Neuronal stem cell (in vitro differentiated cells): Measurements from ENCODE around the gene NDST1.

Experiments used
- DNase-seq: peaks from one replicate; pipeline ENCODE4 v3.0.0-alpha.2; 2013; ENCODE audit warnings: low spot score
- H2AFZ ChIP-seq: one replicate; pipeline ENCODE4 v1.6.1; 2013; ENCODE audit warnings: mild to moderate bottlenecking, low read length, inconsistent platforms
- H2AK5ac ChIP-seq: 2 replicates; pipeline ENCODE4 v1.6.1; 2013; ENCODE audit warnings: low read depth, mild to moderate bottlenecking, inconsistent platforms, low read length, moderate library complexity, mixed read lengths
- H2BK120ac ChIP-seq: 2 replicates; pipeline ENCODE4 v1.6.1; 2013; ENCODE audit warnings: low read depth, mild to moderate bottlenecking, inconsistent platforms, low read length, moderate library complexity, mixed read lengths
- H2BK12ac ChIP-seq: one replicate; pipeline ENCODE4 v1.6.1; 2013; ENCODE audit warnings: low read length, inconsistent platforms
- H2BK15ac ChIP-seq: 2 replicates; pipeline ENCODE4 v1.6.1; 2013; ENCODE audit warnings: mild to moderate bottlenecking, low read length, inconsistent platforms, mixed read lengths
- H2BK5ac ChIP-seq: one replicate; pipeline ENCODE4 v1.6.1; 2013; ENCODE audit warnings: inconsistent platforms, mild to moderate bottlenecking, low read length, moderate library complexity
- H3K14ac ChIP-seq: one replicate; pipeline ENCODE4 v1.6.1; 2013; ENCODE audit warnings: low read length, inconsistent platforms
- H3K18ac ChIP-seq: 2 replicates; pipeline ENCODE4 v1.6.1; 2013; ENCODE audit warnings: low read length, inconsistent platforms
- H3K23ac ChIP-seq: 2 replicates; pipeline ENCODE4 v1.6.1; 2013; ENCODE audit warnings: low read depth, mild to moderate bottlenecking, mixed read lengths, low read length, inconsistent platforms; ENCODE audit not compliant: poor library complexity
- H3K27ac ChIP-seq: replicated peaks from 3 replicates; pipeline ENCODE4 v1.5.1; 2013; ENCODE audit warnings: low read length, inconsistent platforms
- H3K27me3 ChIP-seq, 3 experiments: 2 replicates each; pipeline ENCODE4 v1.6.1; 2013; ENCODE audit warnings: low read length in 3 of 3, mild to moderate bottlenecking in 2 of 3, inconsistent platforms in 1 of 3, low read depth in 1 of 3, mixed read lengths in 1 of 3, moderate library complexity in 1 of 3; ENCODE audit not compliant: control insufficient read depth in 3 of 3, insufficient read depth in 3 of 3
- H3K36me3 ChIP-seq, 2 donors: replicated peaks in 1 of 2; 2 replicates each; pipeline ENCODE4 v1.6.1; 2013; ENCODE audit warnings: low read length in 2 of 2; ENCODE audit not compliant: control insufficient read depth in 2 of 2, insufficient read depth in 2 of 2
- H3K4ac ChIP-seq: 2 replicates; pipeline ENCODE4 v1.6.1; 2013; ENCODE audit warnings: inconsistent platforms, mild to moderate bottlenecking, low read length, moderate library complexity
- H3K4me1 ChIP-seq, 2 donors: 1 replicate in 1 of 2; 2 replicates in 1 of 2; pipeline ENCODE4 v1.6.1; 2013; ENCODE audit warnings: low read length in 2 of 2, low read depth in 1 of 2; ENCODE audit not compliant: control insufficient read depth in 2 of 2, insufficient read depth in 1 of 2
- H3K4me2 ChIP-seq: one replicate; pipeline ENCODE4 v1.6.1; 2013; ENCODE audit warnings: mild to moderate bottlenecking, low read length, inconsistent platforms; ENCODE audit not compliant: insufficient read depth, poor library complexity, severe bottlenecking
- H3K4me3 ChIP-seq, 2 donors: 2 replicates each; pipeline ENCODE4 v1.5.1; 2013; ENCODE audit warnings: low read length in 2 of 2, mild to moderate bottlenecking in 2 of 2, inconsistent platforms in 1 of 2, moderate library complexity in 1 of 2
- H3K79me1 ChIP-seq: one replicate; pipeline ENCODE4 v1.6.1; 2013; ENCODE audit warnings: low read depth, mild to moderate bottlenecking, inconsistent platforms, low read length, moderate library complexity
- H3K9ac ChIP-seq: one replicate; pipeline ENCODE4 v1.6.1; 2013; ENCODE audit warnings: mild to moderate bottlenecking, low read depth, low read length, inconsistent platforms; ENCODE audit not compliant: poor library complexity
- H3K9me3 ChIP-seq, 2 donors: replicated peaks in 1 of 2; 2 replicates each; pipeline versions ENCODE3 to v1.6.1; 2013; ENCODE audit warnings: low read length in 2 of 2, mild to moderate bottlenecking in 2 of 2, inconsistent platforms in 1 of 2, low read depth in 1 of 2, mixed read lengths in 1 of 2, moderate library complexity in 1 of 2; ENCODE audit not compliant: control insufficient read depth in 2 of 2, insufficient read depth in 1 of 2
- H4K8ac ChIP-seq: one replicate; pipeline ENCODE4 v1.6.1; 2013; ENCODE audit warnings: low read depth, mild to moderate bottlenecking, inconsistent platforms, low read length, moderate library complexity
- H4K91ac ChIP-seq: one replicate; pipeline ENCODE4 v1.6.1; 2013; ENCODE audit warnings: low read length, low read depth, mild to moderate bottlenecking, inconsistent platforms; ENCODE audit not compliant: poor library complexity
- WGBS, 2 donors: extraction: QIAGEN DNeasy Blood & Tissue Kit; methylation state at CpG; one replicate each; pipeline ENCODE4 v1.1.7; 2013; ENCODE audit warnings: missing lambda C conversion rate in 2 of 2, mixed read lengths in 1 of 2; ENCODE audit not compliant: insufficient read length in 2 of 2, insufficient replicate concordance in 1 of 2; ENCODE audit errors: extremely low coverage in 2 of 2; 5-methylcytosine and 5-hydroxymethylcytosine counted together

NDST1 gene

GRCh38 chr5:150523472-150524350 lies 15.8 kb downstream of the NDST1 start:
- H3K27ac ChIP-seq: no peak overlapping the region
- no peak overlapping the region for H2BK5ac ChIP-seq
- no peak overlapping the region for H2BK15ac ChIP-seq
- H4K91ac ChIP-seq: no peak overlapping the region
- H2BK120ac ChIP-seq: no peak overlapping the region
- no peak overlapping the region for H3K14ac ChIP-seq
- H3K4me2 ChIP-seq: no peak overlapping the region
- no peak overlapping the region for H3K9ac ChIP-seq
- H3K79me1 ChIP-seq: peaks cover 24% of the 10 kb centered on the region
- no peak overlapping the region for H3K4me3 ChIP-seq
- no peak overlapping the region for H2AFZ ChIP-seq
- WGBS, 2 donors: no CpG with 5 or more reads among the region's 12 CpGs
- H2AK5ac ChIP-seq: peak overlapping the region; percentile 22
- no peak overlapping the region for H2BK12ac ChIP-seq
- no peak overlapping the region for H3K4ac ChIP-seq
- H3K27me3 ChIP-seq: no peaks in the 10 kb centered on the region
- no peak overlapping the region for H3K23ac ChIP-seq
- no peak overlapping the region for H3K18ac ChIP-seq
- H4K8ac ChIP-seq: no peak overlapping the region
- H3K4me1 ChIP-seq: peaks cover 10 to 20% of the 10 kb centered on the region in 2 donors
- no peak for DNase-seq
- peaks cover 24 to 89% of the 10 kb centered on the region in 2 donors for H3K36me3 ChIP-seq
- H3K9me3 ChIP-seq: no peaks in the 10 kb centered on the region

GRCh38 chr5:150525163-150525562 lies 17.2 kb downstream of the NDST1 start:
- Histone ChIP-seq H3K9me3 (no peaks in the 10 kb centered on the region), H2BK12ac (no peak overlapping the region), H3K4ac (no peak overlapping the region), H3K14ac (no peak overlapping the region), H3K23ac (peak overlapping the region; percentile 68), H3K4me3 (no peak overlapping the region), H2BK5ac (no peak overlapping the region), H2BK120ac (no peak overlapping the region), H3K4me2 (no peak overlapping the region), H3K4me1 (peaks cover 10 to 21% of the 10 kb centered on the region in 2 donors), H2BK15ac (no peak overlapping the region), H3K18ac (peak overlapping the region; percentile 29), H4K8ac (no peak overlapping the region), H2AK5ac (no peak overlapping the region), H3K27ac (no peak overlapping the region), H2AFZ (no peak overlapping the region), H3K9ac (no peak overlapping the region), H3K79me1 (peaks cover 24% of the 10 kb centered on the region), H4K91ac (no peak overlapping the region), H3K27me3 (no peaks in the 10 kb centered on the region), H3K36me3 (peaks cover 26 to 84% of the 10 kb centered on the region in 2 donors)
- WGBS, 2 donors: no CpG with 5 or more reads among the region's 8 CpGs
- no peak for DNase-seq

- H3K4me1 ChIP-seq: peaks cover 10 to 21% of the 10 kb centered on the region in 2 donors
- H2BK120ac ChIP-seq: no peak overlapping the region
- peaks cover 24% of the 10 kb centered on the region for H3K79me1 ChIP-seq
- H2BK5ac ChIP-seq: no peak overlapping the region
- no peak overlapping the region for H3K4ac ChIP-seq
- H3K27me3 ChIP-seq: no peaks in the 10 kb centered on the region
- no peak overlapping the region for H3K4me3 ChIP-seq
- no peak overlapping the region for H3K9ac ChIP-seq
- H2BK15ac ChIP-seq: no peak overlapping the region
- H2AFZ ChIP-seq: no peak overlapping the region
- no peak overlapping the region for H4K8ac ChIP-seq
- H2BK12ac ChIP-seq: no peak overlapping the region
- DNase-seq: no peak
- peaks cover 26 to 82% of the 10 kb centered on the region in 2 donors for H3K36me3 ChIP-seq
- H3K23ac ChIP-seq: no peak overlapping the region
- no peak overlapping the region for H4K91ac ChIP-seq
- no peaks in the 10 kb centered on the region for H3K9me3 ChIP-seq
- H3K4me2 ChIP-seq: no peak overlapping the region
- H2AK5ac ChIP-seq: no peak overlapping the region
- H3K18ac ChIP-seq: no peak overlapping the region
- H3K27ac ChIP-seq: no peak overlapping the region
- no peak overlapping the region for H3K14ac ChIP-seq
Measured at GRCh38 chr5:150525781-150526180, 17.9 kb downstream of the NDST1 start.

- Histone ChIP-seq H3K36me3 (peaks cover 20 to 80% of the 10 kb centered on the region in 2 donors), H2BK12ac (no peak overlapping the region), H3K4me1 (peaks cover 10 to 20% of the 10 kb centered on the region in 2 donors), H2BK15ac (no peak overlapping the region), H3K18ac (no peak overlapping the region), H3K27me3 (no peaks in the 10 kb centered on the region), H3K9me3 (no peaks in the 10 kb centered on the region), H4K8ac (no peak overlapping the region), H2BK120ac (no peak overlapping the region), H3K79me1 (peaks cover 18% of the 10 kb centered on the region), H3K9ac (no peak overlapping the region), H4K91ac (no peak overlapping the region), H2AK5ac (no peak overlapping the region), H2BK5ac (no peak overlapping the region), H3K14ac (no peak overlapping the region), H3K23ac (no peak overlapping the region), H2AFZ (no peak overlapping the region), H3K4me3 (no peak overlapping the region), H3K4me2 (no peak overlapping the region), H3K4ac (no peak overlapping the region), H3K27ac (no peak overlapping the region)
- DNase-seq: no peak
- no CpG with 5 or more reads among the region's 8 CpGs for WGBS, 2 donors
Measured at GRCh38 chr5:150527038-150527437, 19.1 kb downstream of the NDST1 start.
